Pancreas (tissue), 10 donors: Measurements from ENCODE around the gene SEL1L. TPM values are rescaled to one million over a fixed set of nuclear protein-coding genes. Genes with fewer than 3 reads are reported as not detected.

ENCODE experiments used
- ATAC-seq, 4 donors: fragments of 200-7000 bp; cut with Tn5 transposase; one replicate each; pipeline versions ENCODE4 v1.8.0 to v1.9.1; 2020; ENCODE audit warnings: mild to moderate bottlenecking in 4 of 4, moderate library complexity in 4 of 4
- DNase-seq, 6 donors: peaks; one replicate each; pipeline ENCODE4 v3.0.0-alpha.2; 2020
- FAIRE-seq: peaks from 2 replicates; lab custom pipeline; 2012; peaks lifted over from hg19 to GRCh38; lab: Jason Lieb, UNC
- H3K27ac ChIP-seq, 4 donors: fragments of 200-600 bp; sonication (generic); 1 replicate in 3 of 4; 2 replicates in 1 of 4; pipeline versions ENCODE4 v1.5.0 to v1.8.0; 2020
- H3K27me3 ChIP-seq, 4 donors: fragments of 200-600 bp; one replicate each; pipeline ENCODE4 v1.8.0; 2021
- H3K36me3 ChIP-seq, 3 donors: fragments of 200-600 bp; sonication (generic) in 1 of 3; one replicate each; pipeline versions ENCODE4 v1.5.0 to v1.8.0; 2020 to 2021
- H3K4me1 ChIP-seq, 3 donors: fragments of 200-600 bp; one replicate each; pipeline ENCODE4 v1.8.0; 2021
- H3K4me3 ChIP-seq, 4 donors: fragments of 200-600 bp; sonication (generic) in 2 of 4; one replicate each; pipeline versions ENCODE4 v1.5.0 to v1.8.0; 2020 to 2021
- H3K9me3 ChIP-seq, 4 donors: fragments of 200-600 bp; one replicate each; pipeline ENCODE4 v1.8.0; 2021
- CTCF ChIP-seq, 4 donors: fragments of 200-600 bp; sonication (generic) in 3 of 4; IDR thresholded peaks; one replicate each; pipeline versions ENCODE4 v1.5.0 to v1.8.0; 2021; ENCODE audit warnings: antibody characterized with exemption in 4 of 4
- WGBS, 2 donors: extraction: QIAGEN DNeasy Blood & Tissue Kit; methylation state at CpG; one replicate each; pipeline ENCODE4 v1.1.7; 2013; 5-methylcytosine and 5-hydroxymethylcytosine counted together
- intact Hi-C, 3 donors: fragments of 100-400 bp; cut with DNase I; formaldehyde crosslinking; loops; one replicate each; pipeline versions ENCODE4 v1.11.1 to v1.14.2; 2022
- polyA plus RNA-seq, 2 donors: library from polyadenylated mRNA; stranded (reverse); fragments of 200-250 nt; gene quantifications; one replicate each; pipeline ENCODE4 v1.2.3, GENCODE V29; 2013
- total RNA-seq, 6 donors: library from RNA; stranded (reverse); fragmentation: NEBNext Ultra II Directional in 4 of 6; extraction: Animal tissue kit (Norgen Biotek cat#: 25700) in 4 of 6; gene quantifications; one replicate each; pipeline versions ENCODE4 v1.2.1 to v1.2.4, GENCODE V29; 2021 to 2023
- donor health status: healthy with polysubstance abuse.
- donor health status: DM: no; HTN: no; CAD: no; lungs with moderate emphysema.
- donor health status: DM: no; HTN: no; CAD: no.
- donor health status: control.
- donor health status: control.
- donor health status: Bipolar disorder and iron deficiency.
- donor health status: DM: yes; HTN: yes; CAD: no.
- donor health status: DM: no; HTN: no; CAD: no.
- donor health status: DM: no; HTN: no; CAD: no.
- donor health status: DM: yes; HTN: yes; CAD: no.

Gene SEL1L
- total and polyA plus RNA-seq, 8 donors = 54.5 to 763 (median 423) TPM

DNA sequence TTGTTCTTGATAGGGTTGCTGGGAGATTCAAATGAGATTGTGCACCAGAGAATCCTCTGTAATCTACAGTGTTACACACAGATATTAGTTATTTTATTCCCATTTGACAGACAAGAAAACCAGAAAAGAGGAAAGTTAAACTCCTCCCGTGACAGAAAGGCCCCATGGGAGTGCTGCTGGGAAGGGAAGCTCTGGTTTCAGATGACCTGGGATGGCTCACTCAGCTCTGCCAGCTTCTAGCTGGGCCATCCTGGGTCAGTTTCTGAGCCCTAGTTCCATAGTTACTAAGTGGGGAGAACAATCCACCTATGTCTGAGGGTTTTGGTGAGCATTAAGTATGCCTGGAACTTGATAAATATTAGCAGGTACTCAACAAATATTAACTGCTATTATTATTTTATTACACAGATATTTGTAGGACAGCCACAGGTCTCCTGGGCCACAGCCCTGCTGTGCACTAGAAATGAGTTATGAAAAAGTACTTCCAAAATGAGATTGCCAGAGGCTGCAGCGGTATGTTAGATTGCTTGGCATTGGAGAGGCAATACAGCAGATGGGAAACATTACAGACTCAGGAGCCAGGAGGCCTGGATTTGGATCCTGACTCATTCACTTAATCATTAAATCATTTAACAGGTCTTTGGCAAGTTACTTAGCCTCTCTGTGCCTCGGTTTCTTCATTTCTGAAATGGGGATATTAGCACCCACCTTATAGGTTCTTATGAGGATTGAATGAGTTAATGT, 86.5 kb downstream of the SEL1L start:
- H3K27ac ChIP-seq = no peak overlapping the region

GRCh38 chr14:81446279-81447007, 87.2 kb downstream of the SEL1L start:
- H3K9me3 ChIP-seq = no peaks in the 10 kb centered on the region
- TF ChIP-seq CTCF (IDR thresholded peaks at IDR 0.05) = no peak
- FAIRE-seq (no peak), DNase-seq (no peak), ATAC-seq (no peak)
- H3K27ac ChIP-seq = no peak overlapping the region
- H3K36me3 ChIP-seq = no peaks in the 10 kb centered on the region
- intact Hi-C loops = no loop called here
- no peak overlapping the region for H3K4me3 ChIP-seq
- 83 to 87% methylated on average over 9 of the region's 9 CpGs for WGBS, 2 donors
- H3K27me3 ChIP-seq = peaks cover 0 to 5% (median 0%) of the 10 kb centered on the region in 4 donors
- H3K4me1 ChIP-seq = no peaks in the 10 kb centered on the region

More for the DNA sequence above, 86.5 kb downstream of the SEL1L start:
- ATAC-seq (no peak), FAIRE-seq (no peak), DNase-seq (no peak)
- Histone ChIP-seq H3K4me1 (no peaks in the 10 kb centered on the region), H3K9me3 (no peaks in the 10 kb centered on the region), H3K4me3 (no peak overlapping the region), H3K27me3 (peaks cover 0 to 5% (median 0%) of the 10 kb centered on the region in 4 donors), H3K36me3 (no peaks in the 10 kb centered on the region)
- intact Hi-C loops = no loop called here
- no peak for TF ChIP-seq CTCF (IDR thresholded peaks at IDR 0.05)
- 74 to 78% methylated on average over 3 of the region's 3 CpGs for WGBS, 2 donors

- DNase-seq = no peak
- FAIRE-seq = no peak
- peaks cover 0 to 4% (median 1%) of the 10 kb centered on the region in 4 donors for H3K27me3 ChIP-seq
- no peak overlapping the region for H3K27ac ChIP-seq
- no peak overlapping the region for H3K4me3 ChIP-seq
- intact Hi-C loops = no loop called here
- no peak for TF ChIP-seq CTCF (IDR thresholded peaks at IDR 0.05)
- ATAC-seq = no peak
- WGBS, 2 donors = 65 to 66% methylated on average over 5 of the region's 5 CpGs
- H3K9me3 ChIP-seq = no peaks in the 10 kb centered on the region
- H3K4me1 ChIP-seq = peaks cover 0 to 6% (median 3%) of the 10 kb centered on the region in 3 donors
- no peaks in the 10 kb centered on the region for H3K36me3 ChIP-seq
These were observed 92.0 kb downstream of the SEL1L start for GRCh38 chr14:81441626-81442134.

GRCh38 chr14:81440041-81440440, 93.6 kb downstream of the SEL1L start:
- FAIRE-seq = no peak
- WGBS, 2 donors = 66 to 79% methylated on average over 3 of the region's 3 CpGs
- no peaks in the 10 kb centered on the region for H3K36me3 ChIP-seq

More at GRCh38 chr14:81440041-81440440, 93.6 kb downstream of the SEL1L start:
- Histone ChIP-seq H3K9me3 (no peaks in the 10 kb centered on the region), H3K4me3 (no peak overlapping the region), H3K27ac (no peak overlapping the region), H3K27me3 (peaks cover 0 to 4% (median 1%) of the 10 kb centered on the region in 4 donors), H3K4me1 (peaks cover 0 to 6% (median 5%) of the 10 kb centered on the region in 3 donors)
- intact Hi-C loops = no loop called here
- DNase-seq (no peak), ATAC-seq (no peak)
- TF ChIP-seq CTCF (IDR thresholded peaks at IDR 0.05) = no peak
